HG02571 (cell line): ENCODE measurements around the gene HINFP.
"Not testable (repeated sequence)": the region's sequence is repeated elsewhere in the genome, so short reads cannot be mapped to it uniquely, and the experiment has no call there.

Experiments used
- ATAC-seq: cut with Tn5 transposase; IDR thresholded peaks from one replicate; pipeline ENCODE4 v1.9.1; 2021; ENCODE audit warnings: mild to moderate bottlenecking, moderate library complexity; ENCODE audit not compliant: unreplicated experiment

Gene HINFP

DNA sequence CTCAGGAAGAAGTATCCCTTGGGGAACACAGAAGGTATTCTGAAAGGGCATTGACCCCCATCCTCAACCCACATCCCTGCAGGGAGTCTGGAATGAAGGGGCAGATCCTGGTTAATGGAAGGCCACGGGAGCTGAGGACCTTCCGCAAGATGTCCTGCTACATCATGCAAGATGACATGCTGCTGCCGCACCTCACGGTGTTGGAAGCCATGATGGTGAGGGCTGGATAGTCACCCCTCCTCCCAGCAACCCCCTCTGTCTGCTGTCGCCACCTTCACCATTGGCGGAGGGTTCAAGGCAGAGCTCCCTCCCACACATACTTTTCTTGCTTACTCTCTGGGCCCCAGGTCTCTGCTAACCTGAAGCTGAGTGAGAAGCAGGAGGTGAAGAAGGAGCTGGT is 32.8 kb downstream of the HINFP start:
- no peak for ATAC-seq

DNA sequence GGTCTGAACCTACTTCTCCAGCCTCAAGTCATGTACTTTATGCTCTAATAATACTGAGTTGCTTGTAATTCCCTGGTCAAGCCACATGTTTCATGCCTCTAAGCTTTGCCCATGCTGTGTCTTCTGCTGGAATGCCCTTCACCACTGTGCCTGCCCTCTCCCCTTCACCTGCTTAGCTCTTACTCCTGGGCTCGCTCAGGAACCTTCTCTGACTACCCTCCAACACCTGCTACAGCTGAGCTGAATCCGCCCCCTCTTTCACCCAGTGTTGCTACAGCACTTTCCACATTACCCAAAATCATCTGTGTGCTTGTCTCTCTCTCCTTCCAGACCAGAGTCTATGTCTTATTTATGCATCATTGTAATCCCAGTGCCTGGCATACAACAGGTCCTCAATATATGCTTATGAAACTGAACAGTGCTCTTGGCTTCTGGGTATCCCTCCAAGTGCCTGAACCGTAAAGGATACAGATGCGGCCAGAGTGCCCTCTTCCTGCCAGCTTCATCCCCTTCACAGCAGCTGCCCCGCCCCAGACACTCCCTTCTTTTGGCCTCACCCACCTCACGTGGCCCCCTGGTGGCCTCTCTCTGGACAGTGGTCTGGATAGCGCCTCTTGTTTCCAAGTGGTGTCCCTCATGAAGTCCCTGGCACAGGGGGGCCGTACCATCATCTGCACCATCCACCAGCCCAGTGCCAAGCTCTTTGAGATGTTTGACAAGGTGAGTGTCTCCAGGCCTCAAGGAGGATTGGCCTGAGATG is 34.5 kb downstream of the HINFP start:
- no peak for ATAC-seq

GRCh38 chr11:119156496-119156895 is 35.1 kb downstream of the HINFP start:
- ATAC-seq: no peak

DNA sequence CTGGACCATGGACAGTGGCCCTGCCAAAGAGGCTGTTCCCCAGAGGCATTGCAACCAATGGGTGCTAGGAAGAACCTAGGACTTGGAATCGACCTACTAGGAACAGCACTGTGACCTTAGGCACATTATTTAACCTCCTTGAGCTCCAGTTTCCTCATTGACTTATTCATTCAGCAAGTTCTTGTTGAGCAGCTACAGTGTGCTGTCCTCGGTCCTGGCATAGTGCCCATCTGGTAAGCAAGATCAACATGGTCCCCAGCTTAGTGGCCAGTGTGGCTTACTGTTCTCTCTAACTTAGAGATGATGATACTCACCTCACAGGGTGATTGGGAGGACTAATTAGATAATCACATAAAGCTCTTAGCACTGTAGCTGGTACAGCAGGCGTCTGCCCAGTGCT is 35.7 kb downstream of the HINFP start:
- ATAC-seq: no peak

DNA sequence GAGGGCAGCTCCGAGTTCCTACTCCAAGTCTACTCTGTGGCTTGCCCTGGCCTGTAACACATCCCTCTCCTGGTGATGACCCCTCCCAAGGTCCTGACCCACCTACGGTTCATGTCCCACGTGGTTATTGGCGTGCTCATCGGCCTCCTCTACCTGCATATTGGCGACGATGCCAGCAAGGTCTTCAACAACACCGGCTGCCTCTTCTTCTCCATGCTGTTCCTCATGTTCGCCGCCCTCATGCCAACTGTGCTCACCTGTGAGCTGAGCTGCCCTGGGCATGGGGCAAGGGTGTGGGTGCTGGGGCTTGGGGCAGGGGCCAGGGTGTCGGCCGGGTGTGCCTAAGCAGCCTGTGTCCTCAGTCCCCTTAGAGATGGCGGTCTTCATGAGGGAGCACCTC is 37.1 kb downstream of the HINFP start:
- no peak for ATAC-seq

GRCh38 chr11:119160151-119160550 is 38.8 kb downstream of the HINFP start:
- no peak for ATAC-seq

DNA sequence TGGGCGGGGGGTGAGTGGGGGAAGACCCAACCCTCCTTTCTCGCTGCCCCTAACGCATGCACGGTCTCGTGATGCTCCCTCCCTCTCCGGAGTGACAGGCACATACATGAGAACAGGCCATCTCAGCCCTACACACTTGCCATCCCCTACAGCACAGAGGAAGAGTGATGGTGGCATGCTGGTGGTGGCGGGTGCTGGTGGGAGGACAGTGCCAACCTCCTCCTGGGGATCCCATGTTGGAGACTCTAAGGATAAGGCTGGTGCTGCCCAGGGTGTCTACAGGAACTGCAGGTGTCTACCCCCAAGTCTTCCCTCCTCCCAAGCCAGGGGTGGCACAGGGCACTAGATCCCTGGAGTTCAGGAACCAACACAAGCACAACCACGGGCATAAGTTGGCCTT is 40.5 kb downstream of the HINFP start:
- no peak for ATAC-seq

GRCh38 chr11:119166368-119167076 is 45.1 kb downstream of the HINFP start:
- no peak for ATAC-seq

DNA sequence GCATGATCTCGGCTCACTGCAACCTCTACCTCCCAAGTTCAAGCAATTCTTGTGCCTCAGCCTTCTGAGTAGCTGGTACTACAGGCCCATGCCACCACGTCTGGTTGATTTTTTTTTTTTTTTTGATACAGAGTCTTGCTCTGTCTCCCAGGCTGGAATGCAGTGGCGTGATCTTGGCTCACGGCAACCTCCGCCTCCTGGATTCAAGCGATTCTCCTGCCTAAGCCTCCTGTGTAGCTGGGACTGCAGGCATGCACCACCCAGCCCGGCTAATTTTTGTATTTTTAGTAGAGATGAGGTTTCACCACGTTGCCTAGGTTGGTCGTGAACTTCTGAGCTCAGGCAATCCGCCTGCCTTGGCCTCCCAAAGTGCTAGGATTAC is 45.7 kb downstream of the HINFP start:
- ATAC-seq: not testable (repeated sequence)

DNA sequence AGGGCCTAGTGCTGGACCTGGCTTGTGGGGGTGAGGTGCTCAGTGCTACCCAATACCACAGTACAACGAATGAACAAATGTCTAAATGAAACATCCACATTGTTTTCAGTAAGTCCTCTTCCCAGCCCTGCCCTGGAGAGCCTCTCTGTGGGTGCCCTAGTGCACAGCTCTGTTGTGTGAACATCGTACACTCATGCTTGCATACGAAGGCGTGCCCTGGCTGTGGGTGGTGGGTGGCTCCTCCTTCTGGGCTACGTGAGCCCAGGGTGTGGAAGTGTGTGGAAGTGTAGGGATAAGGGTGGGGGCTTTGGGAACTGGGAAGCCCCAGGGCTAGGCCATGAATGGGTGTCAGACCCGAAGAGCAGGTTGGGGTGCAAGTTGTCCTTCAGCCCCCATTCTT is 46.6 kb downstream of the HINFP start:
- ATAC-seq: no peak

DNA sequence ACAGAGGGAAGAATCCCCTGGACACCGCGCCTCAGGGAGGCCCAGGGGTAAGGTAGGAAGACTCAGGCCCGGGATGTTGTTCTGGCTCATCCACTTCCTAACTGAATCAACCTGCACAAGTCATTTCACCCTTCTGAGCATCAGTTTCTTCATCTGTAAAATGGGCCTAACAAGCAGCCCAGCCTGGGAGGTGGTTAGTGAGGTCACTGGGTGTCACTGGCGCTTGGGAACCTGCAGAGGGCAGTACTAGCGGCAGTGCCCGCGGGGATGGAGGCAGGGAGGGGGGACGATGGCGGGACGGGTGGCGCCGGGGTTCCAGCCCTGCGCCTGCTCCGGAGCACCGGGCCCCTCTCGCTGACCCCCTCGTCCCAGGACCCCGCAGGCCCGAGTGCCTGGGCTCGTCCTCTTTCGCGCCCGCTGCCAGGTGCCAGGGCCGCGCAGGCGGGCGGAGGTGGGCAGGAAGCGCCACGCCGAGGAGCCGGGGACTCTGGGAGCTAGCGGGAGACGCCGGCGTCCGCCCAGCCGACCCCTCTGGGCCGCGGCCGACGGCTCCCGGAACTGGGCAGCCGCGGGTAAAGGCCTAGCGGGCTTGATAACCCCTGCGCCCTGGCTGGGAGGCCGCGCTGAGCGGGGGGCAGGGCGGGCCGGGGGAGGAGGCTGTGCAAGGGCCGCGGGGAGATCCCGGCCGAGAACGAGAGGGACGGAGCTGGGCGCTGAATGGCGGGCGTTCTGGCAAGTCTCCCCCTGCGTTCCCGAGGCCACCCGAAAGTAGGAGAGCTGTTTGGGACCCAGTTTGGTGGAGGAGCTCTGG is 47.3 kb downstream of the HINFP start, which contains the start of gene NLRX1:
Gene NLRX1, plus strand, starts transcription at position 255 of the 811 bp plus-strand sequence. CDS start 2,679 bp downstream, outside the sequence.
- peak; percentile 83 for ATAC-seq

DNA sequence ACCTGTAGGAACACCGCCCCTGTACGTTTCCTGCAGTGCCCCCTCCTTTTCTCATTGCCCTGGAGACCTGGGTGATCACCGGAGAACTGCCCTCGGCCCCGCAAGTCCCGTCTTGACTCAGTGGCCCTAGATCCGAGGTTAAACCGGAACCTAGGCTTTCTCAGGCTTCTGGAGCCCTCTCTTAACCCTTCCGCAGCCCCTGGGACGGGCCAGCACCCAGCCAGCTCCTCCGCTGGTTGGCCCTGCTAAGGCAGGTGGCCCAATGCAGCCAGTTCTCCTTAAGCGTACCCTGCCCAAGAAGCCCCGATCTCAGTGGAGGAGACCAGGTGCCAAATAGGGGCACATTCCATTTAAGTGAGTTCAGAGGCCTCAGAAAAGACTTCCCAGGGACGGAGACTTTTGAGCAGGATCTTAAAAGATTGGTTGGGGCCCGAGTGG is 47.9 kb downstream of the HINFP start:
- peak; percentile 11 for ATAC-seq

GRCh38 chr11:119172513-119172912 is 51.1 kb downstream of the HINFP start:
- no peak for ATAC-seq

GRCh38 chr11:119173453-119173852 is 52.1 kb downstream of the HINFP start:
- no peak for ATAC-seq

- no peak for ATAC-seq
These were observed 54.2 kb downstream of the HINFP start for GRCh38 chr11:119175493-119176077.

- no peak for ATAC-seq
These were observed 56.8 kb downstream of the HINFP start for GRCh38 chr11:119178166-119178680.

DNA sequence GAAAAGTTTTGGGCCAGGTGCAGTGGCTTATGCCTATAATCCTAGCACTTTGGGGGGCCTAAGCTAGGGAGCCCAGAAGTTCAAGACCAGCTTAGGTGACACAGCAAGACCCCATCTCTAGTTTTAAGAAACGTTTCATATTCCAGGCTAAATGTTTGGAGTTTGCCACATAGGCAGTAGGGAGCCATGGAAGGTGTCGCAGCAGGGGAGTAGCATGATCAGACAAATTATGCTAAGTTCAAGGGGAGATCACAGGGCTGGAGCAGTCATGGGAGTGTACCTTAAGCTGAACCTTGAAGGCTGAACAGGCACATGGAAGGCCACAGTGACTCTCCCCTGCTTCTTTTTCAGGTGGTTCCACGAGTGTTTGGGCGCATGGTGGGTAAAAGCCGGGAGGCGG is 58.0 kb downstream of the HINFP start:
- no peak for ATAC-seq

- no peak for ATAC-seq
These were observed 58.6 kb downstream of the HINFP start for GRCh38 chr11:119179983-119180382.

- ATAC-seq: no peak
These were observed 59.6 kb downstream of the HINFP start for GRCh38 chr11:119180729-119181676.
